Iris pigment epithelial cell (primary cell): Measurements from ENCODE around the gene ZFHX3.
A peak's percentile ranks its signal among the peaks of the same experiment; 100 is the strongest.
"Not testable (repeated sequence)": the region's sequence is repeated elsewhere in the genome, so short reads cannot be mapped to it uniquely, and the experiment has no call there.

Source experiments
- DNase-seq: peaks from one replicate; pipeline ENCODE4 v3.0.0-alpha.2; 2011; ENCODE audit warnings: low read depth

The ZFHX3 gene

GRCh38 chr16:72996291-72997062 is 51.5 kb downstream of the ZFHX3 start:
- DNase-seq = no peak

- not testable (repeated sequence) for DNase-seq
Measured at GRCh38 chr16:72995882-72996270, 52.1 kb downstream of the ZFHX3 start.

- no peak for DNase-seq
Measured at GRCh38 chr16:72995151-72995881, 52.6 kb downstream of the ZFHX3 start.

- no peak for DNase-seq
Measured at GRCh38 chr16:72992142-72992601, 55.8 kb downstream of the ZFHX3 start.

- no peak for DNase-seq
Measured at GRCh38 chr16:72991644-72992043, 56.3 kb downstream of the ZFHX3 start.

DNA sequence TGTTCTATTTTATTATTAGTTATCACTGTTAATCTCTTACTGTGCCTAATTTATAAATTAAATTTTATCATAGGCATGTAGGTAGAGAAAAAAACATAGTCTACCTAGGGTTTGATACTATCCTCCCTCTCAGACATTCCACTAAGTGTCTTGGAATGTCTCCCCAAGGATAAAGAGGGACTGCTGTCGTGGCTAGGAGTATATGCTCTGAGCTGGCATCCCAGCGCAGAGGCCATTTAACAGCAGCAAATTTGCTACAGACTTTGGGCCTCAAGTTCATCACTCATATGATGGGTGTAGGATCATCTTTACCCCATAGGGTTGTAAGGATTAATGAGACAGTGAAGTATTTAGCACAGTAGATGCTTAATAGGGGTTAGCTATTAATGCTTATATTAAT is 56.7 kb downstream of the ZFHX3 start:
- DNase-seq = no peak

GRCh38 chr16:72990571-72990970 is 57.4 kb downstream of the ZFHX3 start:
- no peak for DNase-seq

DNA sequence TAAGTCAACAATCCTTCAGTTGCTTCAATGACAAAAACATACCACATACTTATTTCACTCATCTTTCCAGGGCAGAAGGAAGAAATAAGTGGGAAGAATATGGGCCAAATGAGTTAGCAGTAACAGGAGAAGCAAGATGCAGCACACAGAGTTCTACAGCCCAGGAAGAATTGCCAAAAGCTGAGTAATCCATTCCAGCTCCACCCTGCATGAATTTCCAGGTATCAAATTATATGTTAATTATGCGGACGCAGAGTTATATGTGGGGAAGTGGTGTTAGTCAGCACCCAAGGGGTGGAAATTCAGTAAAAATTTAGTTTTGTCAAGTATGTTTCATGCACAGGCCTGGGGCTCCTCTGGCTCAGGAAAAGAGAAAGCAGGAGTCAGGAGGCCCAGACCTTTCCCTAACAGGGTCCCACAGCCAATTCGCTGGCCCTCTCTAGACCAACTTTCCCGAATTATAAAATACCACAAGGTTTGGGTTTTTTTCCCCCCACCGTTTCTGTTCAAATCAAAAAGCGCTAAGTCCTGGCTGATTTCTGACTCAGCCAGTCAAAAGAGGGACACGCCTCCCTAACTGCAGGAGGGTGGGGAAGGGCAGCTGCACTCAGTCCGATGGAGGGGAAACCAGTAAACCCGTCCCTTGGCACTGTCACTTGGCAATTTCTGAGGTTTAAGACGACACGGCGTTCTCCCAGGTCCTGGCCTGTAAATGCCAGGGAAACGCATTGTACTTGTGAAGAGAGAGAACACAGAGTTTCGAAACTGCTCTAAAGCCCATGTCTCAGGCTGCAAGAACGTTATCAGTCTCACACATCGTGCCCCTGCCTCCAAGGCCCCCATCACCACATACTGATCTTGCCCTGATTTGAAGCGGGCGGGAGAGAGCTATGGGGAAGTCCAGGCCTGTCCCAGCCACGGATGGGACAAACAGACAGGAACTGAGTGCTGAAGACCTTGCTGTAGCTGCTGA is 58.1 kb downstream of the ZFHX3 start:
- peak; percentile 96 for DNase-seq

- DNase-seq = not testable (repeated sequence)
Measured at GRCh38 chr16:72989203-72989578, 58.7 kb downstream of the ZFHX3 start.

GRCh38 chr16:72988569-72988968 is 59.4 kb downstream of the ZFHX3 start:
- no peak for DNase-seq

DNA sequence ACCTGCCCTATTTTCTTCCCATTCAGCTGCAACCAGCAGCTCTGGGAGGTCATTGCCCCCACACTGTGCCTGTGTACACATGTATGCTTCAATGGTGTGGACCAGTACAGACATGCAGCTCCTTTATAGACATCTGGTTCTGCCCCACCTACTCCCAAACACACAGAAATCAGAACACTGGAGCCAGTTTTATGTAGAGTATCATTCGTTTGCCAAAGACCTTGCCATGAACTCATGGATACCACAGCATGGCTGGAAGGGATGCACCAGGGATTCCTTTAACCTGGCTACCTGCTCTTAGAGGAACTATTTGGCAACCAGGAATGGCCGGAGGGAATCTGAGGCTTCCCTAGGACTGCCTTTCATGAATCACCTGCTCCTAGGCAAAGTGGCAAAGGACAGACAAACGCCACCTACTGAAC is 60.4 kb downstream of the ZFHX3 start:
- DNase-seq = no peak

DNA sequence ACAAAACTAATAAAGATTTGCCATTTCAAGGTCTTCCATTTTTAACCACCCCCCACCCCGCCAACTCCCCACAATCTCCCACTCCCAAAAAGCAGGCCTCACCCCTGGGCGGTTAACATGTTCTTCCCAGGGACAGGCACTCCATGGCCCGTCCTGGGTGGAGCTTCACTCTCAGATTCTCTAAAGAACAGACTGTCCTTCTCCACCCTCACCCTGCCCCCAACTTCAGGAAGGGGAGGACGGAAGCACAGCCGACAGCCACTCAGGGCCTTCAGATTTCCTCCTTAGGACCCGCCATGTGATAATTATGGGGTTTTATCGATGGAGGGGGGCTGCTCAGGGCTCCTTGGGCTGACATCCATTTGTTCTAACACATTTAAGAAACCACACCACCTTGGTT is 61.9 kb downstream of the ZFHX3 start:
- peak; percentile 36 for DNase-seq

DNA sequence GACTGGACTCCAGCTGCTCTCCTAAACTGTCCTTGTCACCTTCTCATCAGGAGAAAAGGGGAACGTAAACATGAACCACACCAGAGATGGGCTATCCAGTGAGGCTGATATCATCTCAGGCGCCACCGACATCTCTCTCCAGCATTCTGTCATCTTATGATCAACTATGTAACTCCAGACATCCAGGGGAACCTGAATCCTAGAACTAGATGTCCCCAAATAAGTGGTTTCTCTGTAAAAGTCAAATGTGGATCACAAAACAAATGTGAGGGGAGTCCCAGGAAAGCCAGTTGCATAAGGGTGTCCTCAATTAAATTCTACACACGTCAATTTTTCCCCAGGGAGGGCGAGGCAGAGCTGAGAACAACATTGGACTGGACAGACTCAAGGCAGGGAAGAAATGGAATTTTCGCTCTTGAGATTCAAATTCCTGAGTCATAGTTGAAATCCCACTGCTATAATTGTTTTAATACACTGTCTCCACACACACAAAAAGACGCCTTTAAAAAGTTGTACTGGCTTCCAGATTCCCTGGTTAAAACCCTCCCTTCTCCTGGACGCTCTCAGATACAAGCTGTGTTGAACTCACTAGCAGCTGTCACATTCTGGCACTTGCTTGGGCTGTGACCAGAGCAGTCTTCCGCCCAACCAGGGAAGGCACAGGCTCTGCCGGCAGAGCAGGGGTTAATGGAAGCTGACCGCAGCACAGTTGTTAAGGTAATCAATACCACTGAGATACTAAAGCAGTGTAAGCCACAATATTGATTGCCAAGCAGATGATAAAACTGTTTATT is 62.6 kb downstream of the ZFHX3 start:
- DNase-seq = peak; percentile 57

GRCh38 chr16:72983728-72984350 is 64.1 kb downstream of the ZFHX3 start:
- DNase-seq = no peak

GRCh38 chr16:72983241-72983640 is 64.7 kb downstream of the ZFHX3 start:
- DNase-seq = no peak

- no peak for DNase-seq
Measured at GRCh38 chr16:72979974-72980373, 68.0 kb downstream of the ZFHX3 start.

DNA sequence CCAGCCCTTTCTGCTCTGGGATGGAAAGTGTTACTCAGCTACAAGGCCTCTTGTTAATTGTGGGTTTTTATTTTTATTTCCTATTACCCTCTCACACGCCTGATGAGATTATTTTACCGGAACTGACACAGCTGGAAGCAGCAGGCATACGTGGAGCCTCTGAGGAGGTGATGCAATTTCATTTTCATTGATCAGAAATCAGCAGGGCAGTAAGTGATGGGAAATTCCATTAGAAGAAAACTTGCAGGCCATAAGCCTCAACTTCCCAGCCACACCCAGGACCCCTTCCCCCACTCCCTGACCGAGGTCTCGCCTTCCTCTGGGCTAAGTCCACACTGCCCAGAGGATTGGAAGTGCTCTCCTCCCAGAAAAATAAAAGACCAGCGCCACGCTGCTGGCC is 69.7 kb downstream of the ZFHX3 start:
- DNase-seq = peak; percentile 23

- DNase-seq = no peak
Measured at GRCh38 chr16:72977127-72977526, 70.8 kb downstream of the ZFHX3 start.

GRCh38 chr16:72976438-72977064 is 71.4 kb downstream of the ZFHX3 start:
- DNase-seq = no peak

GRCh38 chr16:72975809-72976437 is 72.0 kb downstream of the ZFHX3 start:
- DNase-seq = no peak
